HG03045 (cell line): ENCODE data around the gene SCYGR8.
"Not testable (repeated sequence)": the region's sequence is repeated elsewhere in the genome, so short reads cannot be mapped to it uniquely, and the experiment has no call there.

Experiments used
- ATAC-seq: cut with Tn5 transposase; IDR thresholded peaks from one replicate; pipeline ENCODE4 v1.9.1; 2021; ENCODE audit warnings: mild to moderate bottlenecking, moderate library complexity; ENCODE audit not compliant: unreplicated experiment

The SCYGR8 gene, protein sequence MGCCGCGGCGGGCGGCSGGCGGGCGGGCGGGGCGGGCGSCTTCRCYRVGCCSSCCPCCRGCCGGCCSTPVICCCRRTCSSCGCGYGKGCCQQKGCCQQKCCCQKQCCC

DNA sequence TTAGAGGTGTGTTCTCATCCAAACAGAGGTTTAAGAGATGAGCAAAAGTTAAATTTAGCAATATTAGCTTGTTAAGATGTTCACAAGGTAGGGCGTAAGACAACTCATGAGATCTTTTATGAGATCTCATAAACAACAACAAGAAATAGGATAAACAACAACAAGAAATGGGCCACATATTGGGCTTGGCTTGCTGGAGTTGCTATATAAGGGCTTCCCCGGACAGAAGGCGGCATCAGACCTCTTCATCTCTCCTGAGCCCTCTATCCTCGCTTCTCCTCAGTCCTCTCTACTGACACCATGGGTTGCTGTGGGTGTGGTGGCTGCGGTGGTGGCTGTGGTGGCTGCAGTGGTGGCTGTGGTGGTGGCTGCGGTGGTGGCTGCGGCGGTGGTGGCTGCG is at the start of gene SCYGR8:
Gene SCYGR8 (plus strand): TSS at position 301 of the 400 bp plus-strand sequence. CDS start 0 bp downstream, at position 301.
- ATAC-seq, result no peak

DNA sequence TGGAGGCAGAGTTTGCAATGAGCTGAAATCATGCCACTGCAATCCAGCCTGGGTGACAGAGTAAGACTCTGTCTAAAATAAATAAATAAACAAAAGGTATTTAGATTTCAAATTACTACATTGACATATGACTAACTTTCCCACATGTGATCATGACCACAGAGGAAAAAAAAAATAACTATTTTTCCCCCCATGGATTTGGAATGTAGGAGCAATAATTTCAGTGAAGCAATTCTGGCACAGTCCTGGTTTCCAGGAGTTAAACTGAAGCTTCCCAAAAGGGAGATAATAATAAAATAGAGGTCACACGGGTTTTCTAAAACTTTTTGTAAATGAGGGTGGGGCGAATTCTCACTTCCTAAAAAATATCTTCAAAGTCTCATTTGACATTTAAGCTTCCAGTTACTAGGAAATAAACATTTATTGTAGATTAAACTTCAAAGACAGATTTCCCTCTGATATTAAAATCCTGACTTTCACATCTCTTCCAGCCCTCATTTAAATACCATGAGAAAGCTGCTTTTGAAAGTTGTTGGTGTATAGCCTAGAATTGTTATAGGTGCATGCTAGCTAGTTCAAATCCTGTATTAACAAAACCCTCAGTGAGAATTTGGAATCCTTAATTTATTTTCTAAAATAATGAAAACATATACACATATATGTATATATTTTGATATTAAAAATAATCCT is 48.6 kb upstream of the SCYGR8 start:
- no peak for ATAC-seq

- no peak for ATAC-seq
These were observed 44.1 kb upstream of the SCYGR8 start for GRCh38 chr2:227701556-227701955.

DNA sequence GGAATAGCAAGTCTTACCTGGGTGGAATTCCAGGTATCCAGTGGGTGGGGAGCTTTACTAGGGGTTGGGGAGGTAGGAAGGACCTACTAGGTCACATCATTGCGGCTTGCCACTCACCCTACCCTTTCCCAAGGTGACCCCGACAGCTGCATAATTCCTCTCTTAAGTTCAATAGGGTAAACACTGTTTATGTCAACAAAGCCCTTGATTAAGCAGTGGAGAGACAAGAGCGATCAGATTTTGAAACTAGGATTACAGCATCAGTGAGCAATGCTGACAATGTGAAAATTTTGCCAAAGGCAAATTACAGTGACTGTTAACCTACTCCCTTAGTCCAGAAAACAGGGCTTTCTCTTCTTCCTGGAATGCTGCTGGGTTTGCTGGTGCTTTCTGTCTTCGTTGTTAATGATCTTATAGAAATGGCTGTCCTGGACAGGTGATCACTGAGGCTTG is 42.4 kb upstream of the SCYGR8 start:
- ATAC-seq, result no peak

DNA sequence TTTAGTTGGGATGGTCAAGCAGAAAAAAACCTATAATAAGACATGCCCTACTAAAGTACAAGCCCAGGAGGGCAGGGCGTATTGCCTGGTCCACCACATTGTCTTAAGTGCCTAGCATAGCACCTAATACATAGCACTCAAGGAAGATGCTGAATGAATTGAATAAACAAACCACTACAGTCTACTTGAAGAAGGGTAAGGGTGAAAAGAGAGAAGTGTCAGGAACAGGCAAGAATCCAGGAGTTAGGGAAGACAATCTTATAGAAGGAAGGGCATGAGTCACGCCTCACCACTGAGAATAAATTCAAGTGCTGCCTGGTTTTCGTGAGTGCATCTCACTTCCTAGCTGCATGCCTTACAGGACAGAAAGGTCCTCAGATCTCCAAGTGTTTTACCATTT is 41.7 kb upstream of the SCYGR8 start:
- ATAC-seq, result no peak

DNA sequence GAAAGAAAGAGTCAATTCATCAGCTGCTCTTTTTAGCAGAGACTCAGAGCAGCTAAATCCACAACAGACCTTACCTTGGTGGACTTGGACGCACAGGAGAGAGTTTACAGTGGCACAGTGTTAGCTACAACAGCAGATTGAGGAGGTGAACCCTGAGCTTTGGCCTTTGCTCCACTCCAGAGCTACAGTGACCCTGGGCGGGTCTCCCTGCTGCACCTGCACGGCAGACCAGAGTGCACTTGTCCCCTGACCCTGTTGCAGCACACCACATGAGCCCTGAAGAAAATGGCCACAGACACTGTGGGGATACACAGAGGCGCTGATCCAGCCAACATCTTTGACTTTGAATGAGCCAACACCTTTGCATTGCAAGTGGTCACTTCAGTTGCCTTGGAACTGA is 38.8 kb upstream of the SCYGR8 start:
- ATAC-seq, result no peak

DNA sequence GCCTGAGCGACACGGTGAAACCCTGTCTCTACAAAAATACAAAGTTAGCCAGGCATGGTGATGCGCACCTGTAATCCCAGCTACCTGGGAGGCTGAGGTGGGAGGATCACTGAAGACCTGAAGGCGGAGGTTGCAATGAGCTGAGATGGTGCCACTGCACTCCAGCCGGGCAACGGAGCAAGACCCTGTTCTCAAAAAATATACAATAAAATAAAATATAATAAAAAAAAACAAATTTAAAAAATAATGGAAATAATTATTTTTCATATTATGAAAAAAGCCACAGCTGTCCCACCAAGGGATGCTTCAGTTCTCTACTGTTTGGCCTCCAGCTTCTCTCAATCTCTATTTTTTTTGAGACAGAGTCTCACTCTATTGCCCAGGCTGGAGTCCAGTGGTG is 38.3 kb upstream of the SCYGR8 start:
- no peak for ATAC-seq

DNA sequence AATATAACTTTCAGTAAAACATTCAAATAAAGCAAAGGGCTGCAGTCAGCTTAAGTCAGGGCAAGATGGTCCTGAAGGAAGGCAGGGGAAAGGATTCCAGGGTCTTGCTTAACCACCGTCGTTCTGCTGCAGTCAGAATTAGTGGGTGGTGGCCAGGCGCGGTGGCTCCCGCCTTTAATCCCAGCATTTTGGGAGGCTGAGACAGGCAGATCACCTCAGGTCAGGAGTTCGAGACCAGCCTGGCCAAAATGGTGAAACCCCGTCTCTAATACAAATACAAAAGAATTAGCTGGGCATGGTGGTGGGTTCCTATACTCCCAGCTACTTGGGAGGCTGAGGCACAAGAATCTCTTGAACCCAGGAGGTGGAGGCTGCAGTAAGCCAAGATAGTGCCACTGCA is 34.7 kb upstream of the SCYGR8 start:
- ATAC-seq, result no peak

DNA sequence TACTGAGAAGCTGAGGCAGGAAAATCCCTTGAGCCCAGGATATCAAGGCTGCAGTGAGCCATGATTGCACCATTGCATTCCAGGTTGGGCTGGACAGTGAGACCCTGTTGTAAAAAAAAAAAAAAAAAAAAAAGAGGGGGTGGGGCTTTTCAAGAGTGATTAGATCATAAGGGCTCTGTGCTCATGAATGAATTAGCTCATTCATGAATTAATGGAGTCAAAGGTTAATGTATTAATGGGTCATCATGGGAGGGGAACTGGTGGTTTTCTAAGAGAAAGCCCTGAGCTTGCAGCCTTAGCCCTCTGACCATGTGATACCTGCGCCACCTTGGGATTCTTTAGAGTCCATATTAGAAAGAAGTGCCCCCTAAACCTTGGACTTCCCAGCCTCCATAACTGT is 32.4 kb upstream of the SCYGR8 start:
- no peak for ATAC-seq

- no peak for ATAC-seq
These were observed 29.2 kb upstream of the SCYGR8 start for GRCh38 chr2:227716501-227716900.

DNA sequence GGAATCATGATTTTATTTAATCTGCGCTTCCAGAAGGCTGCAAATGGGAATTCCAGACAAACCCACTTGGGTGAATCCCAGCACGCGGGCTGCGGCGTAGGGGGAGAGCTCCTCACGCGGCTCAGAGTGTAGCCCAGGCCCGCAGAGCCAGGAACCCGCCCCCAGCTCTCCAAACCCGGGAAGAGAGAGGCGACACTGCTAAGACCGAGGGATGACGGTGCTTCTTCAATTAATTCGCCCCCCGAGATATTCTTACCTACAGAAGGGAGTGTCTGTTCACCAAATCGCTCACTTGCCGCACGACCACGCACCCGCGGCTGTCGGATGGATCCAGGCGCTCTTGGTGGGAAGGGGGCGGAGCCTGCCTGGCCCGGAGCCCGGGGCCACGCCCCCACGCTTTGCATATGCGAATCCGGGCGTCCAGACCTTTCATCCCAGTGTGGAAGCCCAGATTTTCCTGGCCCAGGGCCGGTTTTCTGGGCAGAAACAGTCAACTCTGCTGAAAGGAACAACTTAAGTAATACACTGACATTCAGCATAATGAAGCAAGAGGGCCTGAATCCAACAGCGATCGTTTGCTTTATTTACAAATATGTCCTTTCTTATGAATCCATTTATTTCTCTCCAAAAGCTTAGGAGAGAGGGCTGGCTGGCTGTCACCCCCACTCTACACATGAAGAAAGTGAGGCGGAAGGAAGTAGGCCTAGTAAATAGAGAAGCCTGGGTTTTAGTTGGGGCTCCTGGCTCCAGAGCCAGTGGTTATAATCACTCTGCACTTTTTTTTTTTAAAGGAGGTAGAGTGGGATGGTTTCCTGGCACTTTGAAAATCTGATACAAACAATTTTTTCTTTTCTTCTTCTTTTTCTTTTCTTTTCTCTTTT is 27.8 kb upstream of the SCYGR8 start, which contains the start of gene SLC19A3:
Gene SLC19A3 (minus strand): TSS at position 342 of the 881 bp plus-strand sequence. CDS start 15,710 bp downstream, outside the sequence.
- no peak for ATAC-seq

DNA sequence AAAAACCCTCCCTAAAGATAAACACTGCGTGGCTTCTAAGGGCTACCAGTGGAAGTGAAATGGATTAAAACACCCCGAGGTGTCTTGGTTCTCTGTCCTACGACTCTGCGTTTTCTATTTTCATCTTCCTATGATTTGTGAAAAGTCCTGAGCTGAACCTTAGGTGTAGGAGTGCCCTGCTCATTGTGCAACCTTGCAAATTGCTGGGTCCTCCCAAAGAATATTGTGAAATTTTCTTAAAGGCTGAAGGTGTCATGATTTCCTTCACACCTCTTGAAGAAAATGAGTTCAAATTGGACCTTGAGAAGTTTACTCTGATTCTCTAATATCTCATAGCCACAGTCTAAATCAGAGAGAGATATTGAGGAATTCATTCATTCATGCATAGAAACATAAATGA is 26.1 kb upstream of the SCYGR8 start:
- no peak for ATAC-seq

GRCh38 chr2:227720680-227721079 is 25.0 kb upstream of the SCYGR8 start:
- no peak for ATAC-seq

- not testable (repeated sequence) for ATAC-seq
These were observed 22.9 kb upstream of the SCYGR8 start for GRCh38 chr2:227722821-227723220.

- no peak for ATAC-seq
These were observed 21.2 kb upstream of the SCYGR8 start, which contains the start of gene SCYGR6 for GRCh38 chr2:227724394-227725039. TSS of gene SCYGR6 (minus strand) at chr2:227724757. CDS start at chr2:227724757, 0 bp downstream.

DNA sequence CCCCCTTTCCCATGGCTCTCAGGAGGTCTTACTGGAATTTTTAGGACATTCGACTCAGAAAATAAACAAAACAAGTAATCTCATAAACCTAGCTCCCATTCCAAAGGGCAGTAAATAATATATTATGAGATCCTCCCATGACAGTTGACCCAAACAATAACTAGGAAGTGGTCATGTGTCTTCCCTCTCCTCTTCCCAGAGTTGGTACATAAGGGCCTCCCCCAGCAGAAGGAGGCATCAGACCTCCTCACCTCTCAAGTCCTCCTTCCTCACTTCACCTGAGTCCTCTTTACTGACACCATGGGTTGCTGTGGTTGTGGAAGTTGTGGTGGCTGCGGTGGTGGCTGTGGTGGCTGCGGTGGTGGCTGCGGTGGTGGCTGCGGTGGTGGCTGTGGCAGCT is 17.7 kb upstream of the SCYGR8 start, which contains the start of gene SCYGR7:
Gene SCYGR7 (plus strand): TSS at position 301 of the 400 bp plus-strand sequence. CDS start 0 bp downstream, at position 301.
- no peak for ATAC-seq

DNA sequence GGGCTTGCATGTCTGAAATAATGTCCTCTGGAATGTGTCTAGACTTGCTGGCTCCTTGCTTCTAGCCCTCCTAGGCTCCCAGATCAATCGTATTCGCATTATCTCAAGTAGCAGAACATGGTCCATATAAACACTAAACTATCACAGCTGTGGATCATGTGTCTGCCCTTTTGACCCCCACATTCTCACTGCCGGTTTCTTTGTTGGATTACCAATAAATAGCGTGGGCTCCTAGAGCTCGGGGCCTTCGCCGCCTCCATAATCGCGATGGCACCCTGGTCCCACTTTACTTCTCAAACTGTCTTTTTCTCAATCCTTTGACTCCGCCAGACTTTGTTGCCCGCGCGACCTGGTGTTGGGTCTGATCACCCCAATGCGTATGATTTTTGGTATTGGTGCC is 6.3 kb upstream of the SCYGR8 start:
- no peak for ATAC-seq

- ATAC-seq, result not testable (repeated sequence)
These were observed 5.0 kb upstream of the SCYGR8 start for GRCh38 chr2:227740705-227741104.

- ATAC-seq, result no peak
These were observed 2.4 kb downstream of the SCYGR8 start for GRCh38 chr2:227748079-227748478.

GRCh38 chr2:227756261-227756660 is 10.6 kb downstream of the SCYGR8 start:
- ATAC-seq, result not testable (repeated sequence)
